RWPE2 (cell line): Measurements from ENCODE around the gene CYYR1.

Experiments used
- ATAC-seq: fragments of 200-7000 bp; cut with Tn5 transposase; 3 replicates; pipeline ENCODE4 v1.9.1; 2021; ENCODE audit warnings: low read depth
- DNase-seq: peaks from one replicate; pipeline ENCODE4 v3.0.0-alpha.2; 2020; ENCODE audit warnings: low spot score
- H3K27ac ChIP-seq: fragments of 450-650 bp; 2 replicates; pipeline ENCODE4 v1.5.1; 2017; ENCODE audit warnings: mild to moderate bottlenecking; ENCODE audit not compliant: poor library complexity, severe bottlenecking
- H3K27me3 ChIP-seq: fragments of 250-450 bp; sonication (Bioruptor Pico); 2 replicates; pipeline ENCODE4 v1.5.1; 2021; ENCODE audit warnings: mild to moderate bottlenecking, moderate library complexity; ENCODE audit not compliant: insufficient read depth, poor library complexity, severe bottlenecking
- H3K36me3 ChIP-seq: fragments of 250-450 bp; sonication (Bioruptor Pico); 2 replicates; pipeline ENCODE4 v1.5.1; 2020; ENCODE audit warnings: low read depth, mild to moderate bottlenecking, moderate library complexity
- H3K4me1 ChIP-seq: fragments of 250-450 bp; sonication (Bioruptor Pico); 2 replicates; pipeline ENCODE4 v1.5.1; 2021; ENCODE audit warnings: mild to moderate bottlenecking, moderate library complexity; ENCODE audit not compliant: insufficient read depth, poor library complexity, severe bottlenecking
- H3K4me3 ChIP-seq: fragments of 250-450 bp; sonication (Bioruptor Pico); 2 replicates; pipeline ENCODE4 v1.5.1; 2021; ENCODE audit warnings: mild to moderate bottlenecking, moderate library complexity; ENCODE audit not compliant: severe bottlenecking
- H3K9me3 ChIP-seq: fragments of 250-450 bp; sonication (Bioruptor Pico); 2 replicates; pipeline ENCODE4 v1.5.1; 2021; ENCODE audit warnings: mild to moderate bottlenecking, moderate library complexity; ENCODE audit not compliant: severe bottlenecking
- CTCF ChIP-seq: fragments of 450-650 bp; IDR thresholded peaks from one replicate; pipeline ENCODE4 v1.5.1; 2017; ENCODE audit warnings: mild to moderate bottlenecking, moderate library complexity; ENCODE audit not compliant: poor library complexity, severe bottlenecking

The CYYR1 gene

GRCh38 chr21:26546446-26547097 lies 26.5 kb downstream of the CYYR1 start:
- ATAC-seq: no peak
- Histone ChIP-seq H3K4me3 (no peak overlapping the region), H3K9me3 (no peaks in the 10 kb centered on the region), H3K4me1 (peaks cover 7% of the 10 kb centered on the region), H3K27me3 (no peaks in the 10 kb centered on the region), H3K27ac (no peak overlapping the region), H3K36me3 (no peaks in the 10 kb centered on the region)
- TF ChIP-seq CTCF: no peak
- DNase-seq: no peak

GRCh38 chr21:26544201-26544775 lies 28.8 kb downstream of the CYYR1 start:
- no peak for TF ChIP-seq CTCF
- H3K36me3 ChIP-seq: no peaks in the 10 kb centered on the region
- peaks cover 7% of the 10 kb centered on the region for H3K4me1 ChIP-seq
- no peak overlapping the region for H3K4me3 ChIP-seq
- no peaks in the 10 kb centered on the region for H3K27me3 ChIP-seq
- ATAC-seq: peak; percentile 36; the same call in 1 of the 3 replicates
- H3K9me3 ChIP-seq: no peaks in the 10 kb centered on the region
- no peak overlapping the region for H3K27ac ChIP-seq
- no peak for DNase-seq

GRCh38 chr21:26540651-26541050 lies 32.4 kb downstream of the CYYR1 start:
- DNase-seq (no peak), ATAC-seq (no peak)
- Histone ChIP-seq H3K36me3 (no peaks in the 10 kb centered on the region), H3K9me3 (no peaks in the 10 kb centered on the region), H3K4me3 (no peak overlapping the region), H3K27ac (no peak overlapping the region), H3K4me1 (peaks cover 7% of the 10 kb centered on the region), H3K27me3 (no peaks in the 10 kb centered on the region)
- TF ChIP-seq CTCF: no peak

GRCh38 chr21:26539566-26539965 lies 33.5 kb downstream of the CYYR1 start:
- Histone ChIP-seq H3K9me3 (no peaks in the 10 kb centered on the region), H3K27ac (no peak overlapping the region), H3K36me3 (no peaks in the 10 kb centered on the region), H3K4me1 (peaks cover 7% of the 10 kb centered on the region), H3K4me3 (no peak overlapping the region), H3K27me3 (no peaks in the 10 kb centered on the region)
- TF ChIP-seq CTCF: no peak
- ATAC-seq (no peak), DNase-seq (no peak)

GRCh38 chr21:26534517-26534916 lies 38.6 kb downstream of the CYYR1 start:
- no peak for DNase-seq
- no peak for TF ChIP-seq CTCF
- no peak overlapping the region for H3K27ac ChIP-seq
- H3K27me3 ChIP-seq: no peaks in the 10 kb centered on the region
- H3K36me3 ChIP-seq: no peaks in the 10 kb centered on the region
- no peaks in the 10 kb centered on the region for H3K9me3 ChIP-seq
- no peak overlapping the region for H3K4me3 ChIP-seq
- ATAC-seq: no peak
- H3K4me1 ChIP-seq: no peaks in the 10 kb centered on the region
